Mesothelial cell of epicardium (in vitro differentiated cells): ENCODE measurements around the gene NPAS2. TPM values are rescaled to one million over a fixed set of nuclear protein-coding genes. Genes with fewer than 3 reads are reported as not detected.

Source experiments
- DNase-seq, 2 experiments: peaks; one replicate each; pipeline ENCODE4 v3.0.0; 2021; ENCODE audit warnings: low spot score in 2 of 2; ENCODE audit not compliant: unreplicated experiment in 2 of 2
- H3K27ac Mint-ChIP-seq: 2 replicates; pipeline ENCODE4 v1.8.0; 2021; ENCODE audit warnings: mixed read lengths
- H3K27me3 Mint-ChIP-seq: 2 replicates; pipeline ENCODE4 v1.8.0; 2021; ENCODE audit warnings: low read depth, mixed read lengths
- H3K36me3 Mint-ChIP-seq: 2 replicates; pipeline ENCODE4 v1.8.0; 2021; ENCODE audit warnings: mixed read lengths
- H3K4me1 Mint-ChIP-seq: 2 replicates; pipeline ENCODE4 v1.8.0; 2021; ENCODE audit warnings: mixed read lengths
- H3K4me3 Mint-ChIP-seq: 2 replicates; pipeline ENCODE4 v1.8.0; 2021; ENCODE audit warnings: mild to moderate bottlenecking, moderate library complexity, mixed read lengths
- H3K9me3 Mint-ChIP-seq: 2 replicates; pipeline ENCODE4 v1.8.0; 2021; ENCODE audit warnings: mixed read lengths
- total RNA-seq: library from RNA; stranded (reverse); gene quantifications from 3 replicates; pipeline ENCODE4 v1.2.1, GENCODE V29; 2021
- TF ChIP-seq, protein P1 (sequence below): fragments of 200-600 bp; sonication (generic); IDR thresholded peaks from one replicate; pipeline ENCODE4 v1.5.0; 2021; ENCODE audit warnings: antibody characterized with exemption; ENCODE audit not compliant: unreplicated experiment

NPAS2 gene
- total RNA-seq, 1 donor from 2014 or later = 5.4 TPM

DNA sequence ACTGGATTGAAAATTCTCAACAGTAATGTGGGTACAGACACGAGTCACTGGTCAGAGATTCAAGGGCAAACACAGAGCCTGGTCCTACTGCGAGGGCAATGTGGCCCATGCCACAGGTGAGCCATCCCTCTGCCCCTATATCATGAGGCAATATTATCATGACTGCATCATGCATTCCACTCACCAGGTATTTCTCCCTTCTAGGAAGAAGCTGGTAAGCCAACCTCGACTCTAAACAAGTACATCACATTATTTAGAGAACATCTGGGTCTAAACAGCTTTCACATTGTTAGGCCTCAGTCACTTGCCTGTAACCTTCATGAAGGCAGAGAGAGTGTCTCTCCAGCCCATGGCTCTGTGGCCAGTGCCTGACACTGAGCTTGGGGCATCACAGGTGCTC is 167.6 kb downstream of the NPAS2 start:
- Mint-ChIP-seq H3K9me3 (no peaks in the 10 kb centered on the region), H3K4me1 (peaks cover 2% of the 10 kb centered on the region), H3K4me3 (no peak overlapping the region), H3K36me3 (no peaks in the 10 kb centered on the region), H3K27me3 (peaks cover 2% of the 10 kb centered on the region), H3K27ac (no peak overlapping the region)
- DNase-seq = no peak
- TF ChIP-seq, protein P1, sequence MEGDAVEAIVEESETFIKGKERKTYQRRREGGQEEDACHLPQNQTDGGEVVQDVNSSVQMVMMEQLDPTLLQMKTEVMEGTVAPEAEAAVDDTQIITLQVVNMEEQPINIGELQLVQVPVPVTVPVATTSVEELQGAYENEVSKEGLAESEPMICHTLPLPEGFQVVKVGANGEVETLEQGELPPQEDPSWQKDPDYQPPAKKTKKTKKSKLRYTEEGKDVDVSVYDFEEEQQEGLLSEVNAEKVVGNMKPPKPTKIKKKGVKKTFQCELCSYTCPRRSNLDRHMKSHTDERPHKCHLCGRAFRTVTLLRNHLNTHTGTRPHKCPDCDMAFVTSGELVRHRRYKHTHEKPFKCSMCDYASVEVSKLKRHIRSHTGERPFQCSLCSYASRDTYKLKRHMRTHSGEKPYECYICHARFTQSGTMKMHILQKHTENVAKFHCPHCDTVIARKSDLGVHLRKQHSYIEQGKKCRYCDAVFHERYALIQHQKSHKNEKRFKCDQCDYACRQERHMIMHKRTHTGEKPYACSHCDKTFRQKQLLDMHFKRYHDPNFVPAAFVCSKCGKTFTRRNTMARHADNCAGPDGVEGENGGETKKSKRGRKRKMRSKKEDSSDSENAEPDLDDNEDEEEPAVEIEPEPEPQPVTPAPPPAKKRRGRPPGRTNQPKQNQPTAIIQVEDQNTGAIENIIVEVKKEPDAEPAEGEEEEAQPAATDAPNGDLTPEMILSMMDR = no peak

DNA sequence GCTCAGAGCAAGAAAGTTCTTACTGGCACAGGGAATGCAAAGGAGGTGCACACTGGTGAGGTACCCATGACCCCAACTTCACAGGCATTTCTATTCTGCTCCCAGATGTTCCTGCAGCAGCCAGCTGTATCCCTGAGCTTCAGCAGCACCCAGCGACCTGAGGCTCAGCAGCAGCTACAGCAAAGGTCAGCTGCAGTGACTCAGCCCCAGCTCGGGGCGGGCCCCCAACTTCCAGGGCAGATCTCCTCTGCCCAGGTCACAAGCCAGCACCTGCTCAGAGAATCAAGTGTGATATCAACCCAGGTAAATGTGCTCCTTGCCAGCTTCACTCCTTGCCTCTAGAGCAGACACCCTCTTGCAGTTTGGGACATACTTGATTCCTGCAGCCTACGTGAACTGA is 168.0 kb downstream of the NPAS2 start:
- peaks cover 2% of the 10 kb centered on the region for H3K4me1 Mint-ChIP-seq
- no peak overlapping the region for H3K4me3 Mint-ChIP-seq
- H3K9me3 Mint-ChIP-seq = no peaks in the 10 kb centered on the region
- DNase-seq = no peak
- no peak overlapping the region for H3K27ac Mint-ChIP-seq
- TF ChIP-seq, protein P1 = no peak
- H3K27me3 Mint-ChIP-seq = peaks cover 2% of the 10 kb centered on the region
- no peaks in the 10 kb centered on the region for H3K36me3 Mint-ChIP-seq

DNA sequence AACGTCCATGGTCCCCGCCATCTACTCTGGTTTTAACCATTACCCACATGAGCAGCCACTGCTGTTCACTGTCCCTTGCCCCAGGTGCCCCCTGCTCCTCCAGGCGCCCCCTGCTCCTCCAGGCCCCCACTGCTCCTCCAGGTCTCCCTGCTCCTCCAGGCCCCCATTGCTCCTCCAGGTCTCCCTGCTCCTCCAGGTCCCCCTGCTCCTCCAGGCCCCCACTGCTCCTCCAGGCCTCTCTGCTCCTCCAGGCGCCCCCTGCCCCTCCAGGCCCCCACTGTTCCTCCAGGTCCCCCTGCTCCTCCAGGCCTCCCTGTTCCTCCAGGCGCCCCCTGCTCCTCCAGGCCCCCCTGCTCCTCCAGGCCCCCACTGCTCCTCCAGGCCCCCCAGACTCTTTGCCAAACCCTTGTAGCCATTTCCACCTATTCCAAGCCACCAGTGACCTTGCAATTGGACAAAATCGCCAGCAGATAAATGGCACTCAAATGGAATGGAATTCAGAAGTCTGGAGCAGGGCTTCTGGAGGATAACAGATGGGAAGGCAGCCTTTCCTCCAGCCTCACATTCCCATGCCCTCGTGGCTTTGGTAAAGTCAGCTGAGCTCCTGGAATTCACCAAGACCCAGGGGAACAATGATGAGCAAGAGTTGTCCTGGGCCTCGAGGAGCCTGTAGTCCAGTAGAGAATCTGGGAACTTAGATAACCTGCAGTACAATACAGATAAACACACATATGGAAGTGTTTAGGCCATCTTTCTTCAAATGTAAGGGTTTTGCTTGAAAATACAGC is 168.9 kb downstream of the NPAS2 start:
- Mint-ChIP-seq H3K4me3 (no peak overlapping the region), H3K9me3 (no peaks in the 10 kb centered on the region), H3K27me3 (peaks cover 2% of the 10 kb centered on the region), H3K4me1 (peaks cover 2% of the 10 kb centered on the region), H3K36me3 (no peaks in the 10 kb centered on the region), H3K27ac (no peak overlapping the region)
- TF ChIP-seq, protein P1 = no peak
- DNase-seq = no peak

DNA sequence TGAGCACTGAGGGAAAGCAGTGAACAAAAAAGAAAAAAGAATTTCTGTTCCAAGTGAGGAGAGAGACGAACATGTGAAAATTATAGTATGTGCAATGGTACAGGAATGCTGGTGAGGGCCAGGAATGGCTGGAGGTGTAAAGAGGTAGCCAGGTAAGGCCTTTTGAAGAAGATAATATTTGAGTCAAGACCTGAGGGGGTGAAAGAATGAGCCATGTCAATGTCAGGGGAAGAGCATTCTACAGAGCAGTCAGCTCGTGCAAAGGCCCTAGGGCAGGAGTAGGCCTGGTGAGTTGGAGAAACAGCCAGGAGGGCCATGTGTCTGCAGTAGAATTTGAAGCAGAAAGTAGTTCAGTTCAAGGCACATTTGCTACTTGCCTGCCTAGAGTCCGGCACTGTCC is 169.7 kb downstream of the NPAS2 start:
- H3K9me3 Mint-ChIP-seq = no peaks in the 10 kb centered on the region
- H3K27ac Mint-ChIP-seq = no peak overlapping the region
- TF ChIP-seq, protein P1 = no peak

GRCh38 chr2:100990166-100990565 is 170.2 kb downstream of the NPAS2 start:
- no peak for DNase-seq
- TF ChIP-seq, protein P1 = no peak
- Mint-ChIP-seq H3K36me3 (no peaks in the 10 kb centered on the region), H3K27me3 (no peaks in the 10 kb centered on the region), H3K4me1 (no peaks in the 10 kb centered on the region), H3K27ac (no peak overlapping the region), H3K9me3 (no peaks in the 10 kb centered on the region), H3K4me3 (no peak overlapping the region)

More for the DNA sequence above, 169.7 kb downstream of the NPAS2 start:
- DNase-seq = no peak
- H3K36me3 Mint-ChIP-seq = no peaks in the 10 kb centered on the region
- no peak overlapping the region for H3K4me3 Mint-ChIP-seq
- peaks cover 2% of the 10 kb centered on the region for H3K27me3 Mint-ChIP-seq
- H3K4me1 Mint-ChIP-seq = no peaks in the 10 kb centered on the region
